NCI-H146 (cell line): ENCODE data around the gene EDDM13.
"Not testable (repeated sequence)": the region's sequence is repeated elsewhere in the genome, so short reads cannot be mapped to it uniquely, and the experiment has no call there.

Source experiments
- DNase-seq: peaks from one replicate; lab custom pipeline; 2025; lab: John Stamatoyannopoulos, UW

EDDM13 gene

GRCh38 chr19:56321254-56321988, 48.9 kb downstream of the EDDM13 start:
- DNase-seq, result no peak

- no peak for DNase-seq
Observed at GRCh38 chr19:56321989-56322440, 49.5 kb downstream of the EDDM13 start.

GRCh38 chr19:56324436-56324835, 51.9 kb downstream of the EDDM13 start:
- no peak for DNase-seq

GRCh38 chr19:56332695-56333094, 60.1 kb downstream of the EDDM13 start:
- no peak for DNase-seq

GRCh38 chr19:56333506-56333905, 61.0 kb downstream of the EDDM13 start:
- peak; percentile 37 for DNase-seq

GRCh38 chr19:56335371-56335770, 62.8 kb downstream of the EDDM13 start:
- not testable (repeated sequence) for DNase-seq

- not testable (repeated sequence) for DNase-seq
Observed at GRCh38 chr19:56337077-56337476, 64.5 kb downstream of the EDDM13 start.

GRCh38 chr19:56339031-56339430, 66.5 kb downstream of the EDDM13 start:
- DNase-seq, result not testable (repeated sequence)

- no peak for DNase-seq
Observed at GRCh38 chr19:56341948-56342347, 69.4 kb downstream of the EDDM13 start.

GRCh38 chr19:56347163-56347778, 74.7 kb downstream of the EDDM13 start:
- no peak for DNase-seq

- peak; percentile 9 for DNase-seq
Observed at GRCh38 chr19:56348289-56348877, 75.8 kb downstream of the EDDM13 start.

GRCh38 chr19:56350416-56351045, 78.0 kb downstream of the EDDM13 start:
- DNase-seq, result peak; percentile 25

- DNase-seq, result no peak
Observed at GRCh38 chr19:56351208-56351607, 78.7 kb downstream of the EDDM13 start.

GRCh38 chr19:56355517-56355916, 83.0 kb downstream of the EDDM13 start:
- no peak for DNase-seq

- DNase-seq, result no peak
Observed at GRCh38 chr19:56356944-56357343, 84.4 kb downstream of the EDDM13 start.
